KOPT-K1 (cell line): Measurements from ENCODE around the gene PPP2R2C.

Experiments
- H3K27ac ChIP-seq: fragments of 200-600 bp; sonication (generic); 2 replicates; pipeline ENCODE4 v1.5.1; 2016; ENCODE audit warnings: antibody characterized with exemption, mild to moderate bottlenecking, low read depth, low read length; ENCODE audit not compliant: poor library complexity, severe bottlenecking
- H3K36me3 ChIP-seq: fragments of 200-600 bp; sonication (generic); 2 replicates; pipeline ENCODE4 v1.5.1; 2017; ENCODE audit warnings: antibody characterized with exemption, mild to moderate bottlenecking, low read length, moderate library complexity; ENCODE audit not compliant: insufficient read depth
- H3K9me3 ChIP-seq: fragments of 200-600 bp; sonication (generic); 2 replicates; pipeline ENCODE4 v1.5.1; 2017; ENCODE audit warnings: antibody characterized with exemption, low read length, mild to moderate bottlenecking; ENCODE audit not compliant: insufficient read depth, poor library complexity, severe bottlenecking

Gene PPP2R2C

GRCh38 chr4:6277139-6277802 lies 195.1 kb downstream of the PPP2R2C start:
- Histone ChIP-seq H3K36me3 (no peaks in the 10 kb centered on the region), H3K9me3 (no peaks in the 10 kb centered on the region), H3K27ac (no peak overlapping the region)

- H3K27ac ChIP-seq = no peak overlapping the region
- no peaks in the 10 kb centered on the region for H3K36me3 ChIP-seq
- no peaks in the 10 kb centered on the region for H3K9me3 ChIP-seq
Observed at GRCh38 chr4:6275898-6276806, 196.3 kb downstream of the PPP2R2C start.

GRCh38 chr4:6275351-6275750 lies 197.1 kb downstream of the PPP2R2C start:
- Histone ChIP-seq H3K9me3 (no peaks in the 10 kb centered on the region), H3K27ac (no peak overlapping the region), H3K36me3 (no peaks in the 10 kb centered on the region)

GRCh38 chr4:6273661-6273990 lies 198.8 kb downstream of the PPP2R2C start:
- H3K36me3 ChIP-seq = no peaks in the 10 kb centered on the region
- no peak overlapping the region for H3K27ac ChIP-seq
- H3K9me3 ChIP-seq = no peaks in the 10 kb centered on the region

GRCh38 chr4:6272863-6273660 lies 199.4 kb downstream of the PPP2R2C start:
- Histone ChIP-seq H3K27ac (no peak overlapping the region), H3K36me3 (no peaks in the 10 kb centered on the region), H3K9me3 (no peaks in the 10 kb centered on the region)

GRCh38 chr4:6271701-6272465 lies 200.5 kb downstream of the PPP2R2C start:
- Histone ChIP-seq H3K27ac (no peak overlapping the region), H3K36me3 (no peaks in the 10 kb centered on the region), H3K9me3 (no peaks in the 10 kb centered on the region)

GRCh38 chr4:6271206-6271605 lies 201.2 kb downstream of the PPP2R2C start:
- Histone ChIP-seq H3K9me3 (no peaks in the 10 kb centered on the region), H3K27ac (no peak overlapping the region), H3K36me3 (no peaks in the 10 kb centered on the region)

GRCh38 chr4:6270636-6271121 lies 201.7 kb downstream of the PPP2R2C start:
- no peaks in the 10 kb centered on the region for H3K36me3 ChIP-seq
- H3K27ac ChIP-seq = no peak overlapping the region
- H3K9me3 ChIP-seq = no peaks in the 10 kb centered on the region
